PC-3 (cell line): ENCODE results near the gene ZFP1. TPM values are rescaled to one million over a fixed set of nuclear protein-coding genes. Genes with fewer than 3 reads are reported as not detected.

ENCODE experiments used
- ATAC-seq: fragments of 200-7000 bp; cut with Tn5 transposase; 2 replicates; pipeline ENCODE4 v1.9.1; 2020; ENCODE audit warnings: mild to moderate bottlenecking, moderate library complexity
- BruUV-seq: library from RNA; stranded (reverse); fragments of 400-500 nt; replicated peaks from 2 replicates; lab custom pipeline; 2021; lab: Mats Ljungman, UMichigan
- CTCF ChIA-PET: fragments of 300-600 bp; sonication (Branson Sonifier 250); formaldehyde crosslinking; loops from one replicate; lab custom pipeline; 2022; ENCODE audit warnings: antibody characterized with exemption; lab: Charles Lee
- POLR2A ChIA-PET: fragments of 300-600 bp; sonication (Branson Sonifier 250); formaldehyde crosslinking; loops from one replicate; lab custom pipeline; 2022; ENCODE audit warnings: antibody characterized with exemption; ENCODE audit not compliant: unreplicated experiment; lab: Charles Lee
- DNase-seq: peaks from one replicate; pipeline ENCODE4 v3.0.0-alpha.2; 2015
- H2AFZ ChIP-seq: fragments of 300-600 bp; sonication (generic); 2 replicates; pipeline ENCODE4 v1.6.0; 2016; ENCODE audit warnings: antibody characterized with exemption, low read length
- H3F3A ChIP-seq: fragments of 300-600 bp; sonication (generic); one replicate; pipeline ENCODE4 v1.6.0; 2017; ENCODE audit warnings: antibody characterized with exemption, low read length, control low read depth, mild to moderate bottlenecking; ENCODE audit not compliant: unreplicated experiment
- H3K27ac ChIP-seq: fragments of 300-600 bp; sonication (generic); 2 replicates; pipeline ENCODE4 v1.5.1; 2016; ENCODE audit warnings: mild to moderate bottlenecking, low read length
- H3K27me3 ChIP-seq: fragments of 300-600 bp; sonication (generic); 2 replicates; pipeline ENCODE4 v1.6.1; 2016; ENCODE audit warnings: low read length, mixed read lengths
- H3K36me3 ChIP-seq: fragments of 300-600 bp; sonication (generic); 2 replicates; pipeline ENCODE4 v1.6.1; 2016; ENCODE audit warnings: low read depth, mixed run types, low read length, mixed read lengths
- H3K4me1 ChIP-seq: fragments of 300-600 bp; sonication (generic); 2 replicates; pipeline ENCODE4 v1.5.1; 2016; ENCODE audit warnings: low read length; ENCODE audit not compliant: insufficient read depth
- H3K4me2 ChIP-seq: fragments of 300-600 bp; sonication (generic); 2 replicates; pipeline ENCODE4 v1.6.0; 2016; ENCODE audit warnings: low read length
- H3K4me3 ChIP-seq: fragments of 300-600 bp; sonication (generic); 2 replicates; pipeline ENCODE4 v1.5.1; 2016; ENCODE audit warnings: mild to moderate bottlenecking, low read length, mixed read lengths
- H3K79me2 ChIP-seq: fragments of 300-600 bp; sonication (generic); 2 replicates; pipeline ENCODE4 v1.6.1; 2017; ENCODE audit warnings: low read length, mixed read lengths
- H3K9ac ChIP-seq: fragments of 300-600 bp; sonication (generic); 2 replicates; pipeline ENCODE4 v1.6.0; 2016; ENCODE audit warnings: mild to moderate bottlenecking, low read length
- H3K9me2 ChIP-seq: fragments of 300-600 bp; sonication (generic); replicated peaks from 2 replicates; pipeline ENCODE4 v1.6.1; 2016; ENCODE audit warnings: mixed run types, low read length, mixed read lengths
- H3K9me3 ChIP-seq: fragments of 300-600 bp; sonication (generic); 2 replicates; pipeline ENCODE4 v1.6.1; 2016; ENCODE audit warnings: low read length, mixed read lengths
- H4K20me1 ChIP-seq: fragments of 300-600 bp; sonication (generic); 2 replicates; pipeline ENCODE4 v1.6.1; 2016; ENCODE audit warnings: low read length, mixed read lengths
- CTCF ChIP-seq: fragments of 300-600 bp; sonication (generic); conservative IDR thresholded peaks from 2 replicates; pipeline ENCODE4 v1.5.1; 2017; ENCODE audit warnings: antibody characterized with exemption, low read depth, mild to moderate bottlenecking, low read length
- EZH2 ChIP-seq: fragments of 300-600 bp; sonication (generic); IDR thresholded peaks from one replicate; pipeline ENCODE4 v1.6.1; 2017; ENCODE audit warnings: antibody characterized with exemption, mild to moderate bottlenecking, low read length; ENCODE audit not compliant: unreplicated experiment
- EZH2phosphoT487 ChIP-seq: fragments of 300-600 bp; sonication (generic); IDR thresholded peaks from 2 replicates; pipeline ENCODE4 v1.6.1; 2018; ENCODE audit warnings: mild to moderate bottlenecking, antibody characterized with exemption, low read length, borderline replicate concordance
- intact Hi-C: fragments of 100-400 bp; cut with micrococcal nuclease; formaldehyde crosslinking; loops from 2 replicates; pipeline ENCODE4 v1.9.0; 2023
- total RNA-seq: library from RNA; depleted of rRNA; stranded (reverse); fragments of >200 nt; gene quantifications from 2 replicates; pipeline ENCODE4 v1.2.3, GENCODE V29; 2014

The ZFP1 gene
- total RNA-seq, 1 experiment from 2014 or later = 3.3 TPM

- no peak for DNase-seq
- Histone ChIP-seq H3F3A (no peaks in the 10 kb centered on the region), H3K36me3 (no peaks in the 10 kb centered on the region), H4K20me1 (no peaks in the 10 kb centered on the region), H2AFZ (no peak overlapping the region), H3K27me3 (no peaks in the 10 kb centered on the region), H3K4me2 (no peak overlapping the region), H3K9ac (no peak overlapping the region), H3K4me1 (peaks cover 18% of the 10 kb centered on the region), H3K4me3 (no peak overlapping the region), H3K79me2 (peaks cover 10% of the 10 kb centered on the region), H3K27ac (no peak overlapping the region), H3K9me3 (no peaks in the 10 kb centered on the region), H3K9me2 (no peaks in the 10 kb centered on the region)
- peak; percentile 43 for ATAC-seq
- BruUV-seq = no TSS peak
- intact Hi-C loops = no loop called here
- CTCF ChIA-PET = no interaction called here
- TF ChIP-seq CTCF (no peak), EZH2phosphoT487 (no peak), EZH2 (no peak)
- POLR2A ChIA-PET = no interaction called here
Measured at GRCh38 chr16:75099738-75100602, 48.4 kb upstream of the ZFP1 start.

- no peak overlapping the region for H3K27ac ChIP-seq
- POLR2A ChIA-PET = no interaction called here
- peaks cover 10% of the 10 kb centered on the region for H3K79me2 ChIP-seq
- H3K36me3 ChIP-seq = no peaks in the 10 kb centered on the region
- H3K27me3 ChIP-seq = no peaks in the 10 kb centered on the region
- no peak overlapping the region for H3K9ac ChIP-seq
- peaks cover 18% of the 10 kb centered on the region for H3K4me1 ChIP-seq
- no peak overlapping the region for H3K4me2 ChIP-seq
- TF ChIP-seq EZH2 (no peak), EZH2phosphoT487 (no peak), CTCF (no peak)
- H3K9me3 ChIP-seq = no peaks in the 10 kb centered on the region
- ATAC-seq (no peak), DNase-seq (no peak)
- BruUV-seq = no TSS peak
- H2AFZ ChIP-seq = no peak overlapping the region
- no peaks in the 10 kb centered on the region for H4K20me1 ChIP-seq
- H3F3A ChIP-seq = no peaks in the 10 kb centered on the region
- intact Hi-C loops = no loop called here
- CTCF ChIA-PET = no interaction called here
- no peak overlapping the region for H3K4me3 ChIP-seq
- no peaks in the 10 kb centered on the region for H3K9me2 ChIP-seq
Measured at GRCh38 chr16:75100603-75100990, 47.7 kb upstream of the ZFP1 start.

- Histone ChIP-seq H3K4me1 (peaks cover 8% of the 10 kb centered on the region), H3K9ac (no peak overlapping the region), H3K4me2 (no peak overlapping the region), H4K20me1 (no peaks in the 10 kb centered on the region), H3K27me3 (no peaks in the 10 kb centered on the region), H3K36me3 (no peaks in the 10 kb centered on the region), H3F3A (no peaks in the 10 kb centered on the region), H3K27ac (no peak overlapping the region), H3K9me2 (no peaks in the 10 kb centered on the region), H3K9me3 (no peaks in the 10 kb centered on the region), H2AFZ (no peak overlapping the region), H3K4me3 (no peak overlapping the region), H3K79me2 (peaks cover 10% of the 10 kb centered on the region)
- ATAC-seq (no peak), DNase-seq (no peak)
- ChIA-PET POLR2A (no interaction called here), CTCF (no interaction called here)
- intact Hi-C loops = no loop called here
- no TSS peak for BruUV-seq
- TF ChIP-seq EZH2phosphoT487 = no peak
Measured at GRCh38 chr16:75101635-75102034, 46.7 kb upstream of the ZFP1 start.
